NB4 (cell line): ENCODE measurements around the gene ASPHD1.
"Not testable (repeated sequence)": the region's sequence is repeated elsewhere in the genome, so short reads cannot be mapped to it uniquely, and the experiment has no call there.

Source experiments
- DNase-seq: peaks from one replicate; pipeline ENCODE4 v3.0.0; 2010; ENCODE audit warnings: low read depth
- H3K4me3 ChIP-seq: one replicate; pipeline ENCODE4 v1.5.1; 2011; ENCODE audit warnings: mild to moderate bottlenecking, low read depth, low read length, moderate library complexity
- MYC ChIP-seq: IDR thresholded peaks from 2 replicates; pipeline ENCODE4 v1.6.1; 2011; ENCODE audit warnings: low read depth, low read length
- POLR2A ChIP-seq: IDR thresholded peaks from 2 replicates; pipeline ENCODE4 v1.6.1; 2011; ENCODE audit warnings: mild to moderate bottlenecking; ENCODE audit not compliant: insufficient read length; ENCODE audit errors: extremely low read depth
- TF ChIP-seq, protein P1 (sequence below): IDR thresholded peaks from one replicate; pipeline ENCODE4 v1.5.1; 2012; ENCODE audit warnings: low read depth, low read length
- TF ChIP-seq, protein P2 (sequence below): IDR thresholded peaks from 2 replicates; pipeline ENCODE4 v1.6.1; 2011; ENCODE audit warnings: low read depth, low read length

ASPHD1 gene

DNA sequence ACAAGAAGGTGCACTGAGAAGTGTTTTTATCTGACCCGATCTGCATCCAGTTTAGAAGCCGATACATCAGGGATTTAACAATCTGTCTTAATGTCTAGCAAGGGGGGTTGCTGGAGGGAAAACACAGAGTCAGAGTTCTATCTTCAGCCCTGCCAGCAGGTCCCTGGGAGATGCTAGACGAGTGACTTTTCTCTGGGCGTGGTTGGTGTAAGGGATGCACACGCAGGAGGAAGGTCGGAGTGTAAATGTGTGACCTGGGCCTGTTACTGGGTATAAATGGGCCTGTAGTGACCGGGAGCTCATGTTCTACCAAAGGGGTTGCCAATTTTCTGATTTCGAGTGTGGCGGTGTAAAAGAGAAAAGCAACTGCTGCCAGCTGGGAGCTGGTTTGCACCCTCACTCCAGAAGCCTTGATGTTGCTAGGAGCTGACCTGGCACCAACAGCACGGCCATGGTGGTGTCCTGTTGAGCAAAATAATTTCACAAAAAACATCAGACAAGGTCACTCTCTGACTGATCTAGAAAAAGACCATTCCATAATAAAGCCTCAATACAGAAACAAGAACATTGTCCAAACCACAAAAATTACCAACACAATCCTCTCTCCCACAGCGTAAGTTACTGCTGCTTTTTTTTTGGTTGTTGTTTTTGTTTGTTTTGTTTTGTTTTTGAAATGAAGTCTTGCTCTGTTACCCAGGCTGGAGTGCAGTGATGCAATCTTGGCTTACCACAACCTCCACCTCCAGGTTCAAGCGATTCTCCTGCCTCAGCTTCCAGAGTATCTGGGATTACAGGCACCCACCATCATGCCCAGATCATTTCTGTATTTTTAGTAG, 27.0 kb downstream of the ASPHD1 start:
- DNase-seq: no peak
- peak overlapping the region; percentile 67 for H3K4me3 ChIP-seq
- TF ChIP-seq, protein P1, sequence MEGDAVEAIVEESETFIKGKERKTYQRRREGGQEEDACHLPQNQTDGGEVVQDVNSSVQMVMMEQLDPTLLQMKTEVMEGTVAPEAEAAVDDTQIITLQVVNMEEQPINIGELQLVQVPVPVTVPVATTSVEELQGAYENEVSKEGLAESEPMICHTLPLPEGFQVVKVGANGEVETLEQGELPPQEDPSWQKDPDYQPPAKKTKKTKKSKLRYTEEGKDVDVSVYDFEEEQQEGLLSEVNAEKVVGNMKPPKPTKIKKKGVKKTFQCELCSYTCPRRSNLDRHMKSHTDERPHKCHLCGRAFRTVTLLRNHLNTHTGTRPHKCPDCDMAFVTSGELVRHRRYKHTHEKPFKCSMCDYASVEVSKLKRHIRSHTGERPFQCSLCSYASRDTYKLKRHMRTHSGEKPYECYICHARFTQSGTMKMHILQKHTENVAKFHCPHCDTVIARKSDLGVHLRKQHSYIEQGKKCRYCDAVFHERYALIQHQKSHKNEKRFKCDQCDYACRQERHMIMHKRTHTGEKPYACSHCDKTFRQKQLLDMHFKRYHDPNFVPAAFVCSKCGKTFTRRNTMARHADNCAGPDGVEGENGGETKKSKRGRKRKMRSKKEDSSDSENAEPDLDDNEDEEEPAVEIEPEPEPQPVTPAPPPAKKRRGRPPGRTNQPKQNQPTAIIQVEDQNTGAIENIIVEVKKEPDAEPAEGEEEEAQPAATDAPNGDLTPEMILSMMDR: no peak
- TF ChIP-seq MYC: no peak
- TF ChIP-seq, protein P2, sequence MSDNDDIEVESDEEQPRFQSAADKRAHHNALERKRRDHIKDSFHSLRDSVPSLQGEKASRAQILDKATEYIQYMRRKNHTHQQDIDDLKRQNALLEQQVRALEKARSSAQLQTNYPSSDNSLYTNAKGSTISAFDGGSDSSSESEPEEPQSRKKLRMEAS: no peak
- TF ChIP-seq POLR2A: no peak

DNA sequence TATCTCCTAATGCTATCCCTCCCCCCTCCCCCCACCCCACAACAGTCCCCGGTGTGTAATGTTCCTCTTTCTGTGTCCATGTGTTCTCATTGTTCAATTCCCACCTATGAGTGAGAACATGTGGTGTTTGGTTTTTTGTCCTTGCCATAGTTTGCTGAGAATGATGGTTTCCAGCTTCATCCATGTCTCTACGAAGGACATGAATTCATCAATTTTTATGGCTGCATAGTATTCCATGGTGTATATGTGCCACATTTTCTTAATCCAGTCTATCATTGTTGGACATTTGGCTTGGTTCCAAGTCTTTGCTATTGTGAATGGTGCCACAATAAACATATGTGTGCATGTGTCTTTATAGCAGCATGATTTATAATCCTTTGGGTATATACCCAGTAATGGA, 31.5 kb downstream of the ASPHD1 start:
- DNase-seq, H3K4me3 ChIP-seq: not testable (repeated sequence)

DNA sequence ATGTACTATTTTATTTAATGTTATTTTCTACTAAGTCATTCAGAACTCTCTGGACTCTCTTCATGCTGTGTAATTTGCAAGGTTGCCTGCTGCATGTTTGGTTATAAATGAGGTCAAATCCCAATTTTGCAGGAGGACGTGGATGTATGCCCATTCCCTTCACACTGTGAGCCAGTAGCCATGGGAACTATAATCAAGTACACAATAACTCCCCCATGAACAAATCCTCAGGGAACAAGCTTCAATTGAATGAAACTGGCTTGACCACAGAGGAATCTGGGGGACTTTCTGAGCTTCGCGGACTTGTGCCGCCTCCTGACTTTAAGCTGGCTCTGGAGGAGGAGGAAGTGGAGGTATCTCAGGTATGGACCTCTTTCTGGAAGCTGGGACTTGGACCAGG, 40.4 kb downstream of the ASPHD1 start:
- DNase-seq: no peak
- TF ChIP-seq, protein P1: no peak
- no peak for TF ChIP-seq POLR2A
- TF ChIP-seq, protein P2: no peak
- TF ChIP-seq MYC: no peak
- no peak overlapping the region for H3K4me3 ChIP-seq

DNA sequence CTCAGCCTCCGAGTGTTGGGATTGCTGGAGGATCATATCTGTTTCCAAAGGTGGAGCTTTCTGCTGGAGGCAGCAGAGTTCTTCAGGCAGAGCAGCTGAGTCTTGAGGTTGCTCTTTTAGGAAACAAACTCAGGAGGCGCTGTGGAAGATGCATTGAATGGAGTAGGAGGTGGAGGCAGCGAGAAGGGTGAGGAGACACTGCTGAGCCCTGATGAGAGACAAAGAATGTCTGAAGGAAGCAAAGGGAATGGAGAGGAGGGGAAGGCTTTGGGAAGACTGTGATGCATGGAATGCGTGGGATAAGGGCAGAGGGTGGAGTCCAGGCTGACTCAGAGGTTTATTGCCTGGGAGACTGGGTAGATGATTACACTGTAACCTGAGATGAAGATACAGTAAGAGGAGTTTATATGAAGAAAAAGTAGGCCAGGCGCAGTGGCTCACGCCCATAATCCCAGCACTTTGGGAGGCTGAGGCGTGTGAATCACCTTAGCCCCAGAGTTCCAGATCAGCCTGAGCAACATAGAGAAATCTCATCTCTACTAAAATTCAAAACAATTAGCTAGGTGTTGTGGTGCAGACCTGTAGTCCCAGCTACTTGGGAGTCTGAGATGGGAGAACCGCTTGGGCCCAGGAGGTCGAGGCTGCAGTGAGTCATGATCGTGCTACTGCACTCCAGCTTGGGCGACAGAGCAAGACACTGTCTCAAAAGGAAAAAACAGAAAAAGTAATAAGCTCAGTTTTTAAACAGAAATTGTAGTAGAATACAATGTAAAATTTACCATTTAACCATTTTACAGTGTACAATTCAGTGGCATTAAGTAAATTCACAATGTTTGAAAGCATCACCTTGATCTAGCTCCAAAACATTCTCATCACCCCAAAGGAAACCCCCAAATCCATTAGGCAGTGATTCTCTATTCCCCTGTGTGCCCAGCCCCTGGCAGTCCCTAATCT, 43.8 kb downstream of the ASPHD1 start:
- DNase-seq: no peak
- TF ChIP-seq POLR2A: no peak
- TF ChIP-seq, protein P1: peak; percentile 12
- no peak overlapping the region for H3K4me3 ChIP-seq

DNA sequence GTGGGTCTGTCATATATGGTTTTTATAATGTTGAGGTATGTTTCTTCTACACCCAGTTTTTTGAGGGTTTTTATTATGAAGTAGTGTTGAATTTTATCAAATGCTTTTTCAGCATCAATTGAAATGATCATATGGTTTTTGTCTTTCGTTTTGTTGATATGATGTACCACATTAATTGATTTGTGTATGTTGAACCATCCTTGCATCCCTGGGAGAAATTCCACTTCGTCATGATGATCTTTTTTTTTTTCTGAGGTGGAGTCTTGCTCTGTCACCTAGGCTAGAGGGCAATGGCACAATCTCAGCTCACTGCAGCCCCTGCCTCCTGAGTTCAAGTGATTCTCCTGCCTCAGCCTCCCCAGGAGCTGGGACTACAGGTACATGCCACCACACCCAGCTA, 47.6 kb downstream of the ASPHD1 start:
- DNase-seq: no peak
- TF ChIP-seq MYC: no peak
- TF ChIP-seq, protein P2: no peak
- TF ChIP-seq, protein P1: no peak
- TF ChIP-seq POLR2A: no peak
- no peak overlapping the region for H3K4me3 ChIP-seq

DNA sequence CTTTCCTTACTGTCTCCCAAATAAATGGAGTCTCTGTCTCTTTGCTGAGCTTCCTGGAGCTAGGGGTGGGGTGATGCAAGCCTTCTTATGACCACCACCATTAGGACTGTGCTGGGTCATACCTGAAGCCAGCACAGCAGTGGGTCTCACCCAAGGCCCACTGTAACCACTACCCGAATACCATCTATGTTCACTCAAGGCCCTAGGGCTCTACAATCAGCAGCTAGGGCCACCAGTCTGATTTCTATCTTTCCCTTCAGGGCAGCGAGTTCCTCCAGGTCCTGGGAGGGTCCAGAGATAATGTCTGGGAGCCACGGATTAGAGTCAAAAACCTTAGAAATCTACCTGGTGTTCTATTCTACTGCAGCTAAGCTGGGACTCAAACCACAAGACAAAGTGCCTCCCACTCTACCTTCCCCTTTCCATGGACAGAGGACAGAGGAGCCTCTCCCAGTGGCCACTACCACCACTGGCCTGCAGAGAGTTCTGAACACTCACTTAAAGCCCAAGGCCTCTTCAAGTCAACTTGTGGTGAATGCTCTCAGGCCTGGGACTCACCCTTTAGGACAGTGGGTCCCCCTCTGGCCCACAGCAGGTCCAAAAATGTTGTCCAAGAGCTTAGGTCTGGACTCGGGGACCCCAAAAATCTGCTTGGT, 50.6 kb downstream of the ASPHD1 start:
- DNase-seq: no peak
- TF ChIP-seq, protein P1: no peak
- TF ChIP-seq MYC: no peak
- TF ChIP-seq, protein P2: no peak
- TF ChIP-seq POLR2A: no peak
- H3K4me3 ChIP-seq: no peak overlapping the region
